Measurements from ENCODE around the gene ASIC1.

ASIC1 gene

DNA sequence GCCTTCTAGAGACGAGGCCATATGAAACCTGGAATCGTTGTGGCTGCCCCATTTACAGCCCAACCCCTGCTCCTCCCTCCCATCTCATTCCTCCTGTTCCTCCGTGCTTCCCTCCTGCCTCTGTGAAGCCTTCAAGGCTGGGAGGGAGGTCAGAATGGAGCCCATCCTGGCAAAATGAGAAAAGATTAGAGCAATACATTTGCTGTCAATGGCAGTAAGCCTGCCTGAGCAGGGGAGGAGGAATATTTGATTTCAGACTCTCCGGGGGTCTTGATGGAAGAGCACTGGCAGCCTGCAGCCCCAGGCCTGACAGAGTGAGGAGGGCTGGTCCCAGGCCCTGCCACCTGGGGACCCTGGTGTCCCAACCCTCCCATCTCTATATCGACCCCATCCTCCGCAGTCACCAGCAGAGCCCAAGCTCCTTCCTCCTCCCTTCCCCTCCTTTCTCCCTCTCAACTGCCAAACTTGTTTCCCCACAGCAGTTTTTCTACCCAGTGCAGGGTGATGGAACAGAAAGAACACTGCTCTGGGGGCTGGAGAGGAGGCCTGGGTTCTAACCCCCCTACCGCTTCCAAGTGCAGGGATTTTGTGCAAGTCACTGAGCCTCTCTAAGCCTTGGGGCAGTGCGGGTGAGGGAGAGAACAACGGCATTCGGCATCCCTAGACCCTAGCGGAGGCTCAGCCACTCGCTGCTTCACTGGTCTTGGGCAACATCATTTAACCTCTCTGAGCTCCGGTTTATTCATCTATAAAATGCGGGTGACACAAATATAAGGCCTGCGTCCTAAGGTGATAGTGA lies 16.1 kb upstream of the ASIC1 start:
- no peak for DNase-seq

DNA sequence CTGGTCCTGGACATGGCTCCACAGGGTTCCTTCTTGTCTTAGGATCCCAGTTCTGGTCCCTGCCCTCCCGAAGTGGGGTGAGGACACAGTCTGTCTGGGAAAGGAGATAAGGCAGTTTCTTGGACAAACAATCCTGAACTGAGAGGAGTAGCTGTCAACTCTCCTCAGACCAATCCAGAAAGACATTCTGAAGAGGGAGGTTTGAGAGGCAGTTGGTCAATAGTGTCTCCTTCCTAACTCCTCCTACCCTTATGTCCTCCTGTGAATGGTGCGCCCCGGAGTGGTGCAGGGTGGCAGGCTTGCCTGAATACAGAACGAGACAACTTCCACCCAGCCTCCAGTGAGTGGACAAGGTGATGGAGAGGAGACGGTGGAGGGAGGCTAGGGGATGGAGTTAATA lies 15.4 kb upstream of the ASIC1 start:
- DNase-seq, result no peak

DNA sequence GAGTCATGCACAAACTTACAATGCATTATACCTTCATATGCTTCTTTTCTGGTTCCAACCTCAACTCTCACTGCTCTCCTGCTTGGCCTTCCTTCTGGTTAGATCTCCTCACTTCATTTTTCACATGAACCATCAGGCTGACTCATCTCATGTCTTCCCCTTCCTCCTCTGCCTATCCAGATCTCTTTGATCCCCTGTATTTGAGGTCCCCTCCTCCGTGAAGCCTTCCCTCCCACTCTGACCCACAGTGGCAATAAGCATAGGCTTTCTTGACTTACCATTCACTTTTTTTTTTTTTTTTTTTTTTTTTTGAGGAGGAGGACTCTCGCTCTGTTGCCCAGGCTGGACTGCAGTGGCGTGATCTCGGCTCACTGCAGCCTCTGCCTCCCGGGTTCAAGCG lies 14.7 kb upstream of the ASIC1 start:
- no peak for DNase-seq

DNA sequence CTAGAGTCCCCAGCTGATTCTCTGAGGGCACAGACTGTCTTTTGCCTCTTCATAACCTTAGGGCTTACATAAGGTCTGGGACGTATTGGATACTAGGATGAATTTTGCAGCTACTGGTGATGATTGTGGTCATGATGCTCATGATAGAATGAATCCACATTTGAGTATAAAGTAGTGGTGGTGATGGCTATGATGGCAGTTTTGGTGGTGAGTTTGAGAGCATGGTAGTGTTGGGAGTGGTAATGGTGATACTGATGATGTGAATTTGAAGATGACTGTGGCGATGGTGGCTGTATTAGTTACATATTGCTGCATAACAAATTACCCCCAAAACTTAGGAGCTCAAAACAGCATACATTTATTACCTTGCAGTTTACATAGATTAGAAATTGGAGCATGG lies 14.1 kb upstream of the ASIC1 start:
- DNase-seq, result no peak

DNA sequence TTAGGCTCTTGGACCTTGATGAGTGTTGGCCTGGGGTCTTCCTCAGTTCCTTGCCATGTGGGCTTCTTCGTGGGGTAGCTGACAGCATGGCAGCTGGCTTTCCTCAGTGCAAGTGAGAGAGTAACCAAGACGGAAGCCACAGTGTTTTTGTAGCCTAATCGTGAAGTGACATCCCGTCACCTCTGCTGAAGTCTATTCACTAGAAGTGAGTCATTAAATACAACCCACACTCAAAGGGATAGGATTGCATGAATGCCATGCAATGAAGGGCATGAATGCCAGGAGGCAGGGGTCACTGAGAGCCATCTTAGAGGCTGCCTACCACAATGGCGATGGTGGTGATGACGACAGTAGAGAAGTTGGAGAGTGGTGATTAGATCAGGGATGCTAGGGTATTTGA lies 13.5 kb upstream of the ASIC1 start:
- DNase-seq, result no peak

DNA sequence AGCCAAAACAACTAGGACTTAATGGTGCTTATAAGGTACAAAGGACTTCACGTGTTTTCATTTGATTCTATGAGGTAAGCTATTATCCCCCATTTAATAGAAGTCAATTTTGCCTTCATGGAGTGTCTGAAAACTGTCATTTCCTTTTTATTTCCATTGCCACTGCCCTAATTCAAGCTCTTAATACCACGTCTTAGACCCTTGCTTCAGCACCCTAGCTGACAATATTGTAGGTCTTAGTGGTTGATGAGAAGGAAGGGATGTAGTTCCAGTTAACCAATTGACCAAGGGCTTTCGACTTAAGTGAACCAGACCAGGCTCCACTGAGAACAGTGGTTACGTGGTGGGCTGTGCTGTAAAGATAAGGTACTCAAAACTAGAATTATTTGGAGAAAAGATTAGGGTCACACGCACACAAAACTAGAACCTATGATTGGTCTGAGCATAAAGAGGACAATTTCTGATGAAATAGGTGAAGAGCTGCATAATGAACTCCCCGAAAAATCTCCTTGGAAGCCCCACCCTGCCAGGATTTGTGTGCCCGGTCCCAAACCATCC lies 9.6 kb upstream of the ASIC1 start:
- DNase-seq, result no peak

DNA sequence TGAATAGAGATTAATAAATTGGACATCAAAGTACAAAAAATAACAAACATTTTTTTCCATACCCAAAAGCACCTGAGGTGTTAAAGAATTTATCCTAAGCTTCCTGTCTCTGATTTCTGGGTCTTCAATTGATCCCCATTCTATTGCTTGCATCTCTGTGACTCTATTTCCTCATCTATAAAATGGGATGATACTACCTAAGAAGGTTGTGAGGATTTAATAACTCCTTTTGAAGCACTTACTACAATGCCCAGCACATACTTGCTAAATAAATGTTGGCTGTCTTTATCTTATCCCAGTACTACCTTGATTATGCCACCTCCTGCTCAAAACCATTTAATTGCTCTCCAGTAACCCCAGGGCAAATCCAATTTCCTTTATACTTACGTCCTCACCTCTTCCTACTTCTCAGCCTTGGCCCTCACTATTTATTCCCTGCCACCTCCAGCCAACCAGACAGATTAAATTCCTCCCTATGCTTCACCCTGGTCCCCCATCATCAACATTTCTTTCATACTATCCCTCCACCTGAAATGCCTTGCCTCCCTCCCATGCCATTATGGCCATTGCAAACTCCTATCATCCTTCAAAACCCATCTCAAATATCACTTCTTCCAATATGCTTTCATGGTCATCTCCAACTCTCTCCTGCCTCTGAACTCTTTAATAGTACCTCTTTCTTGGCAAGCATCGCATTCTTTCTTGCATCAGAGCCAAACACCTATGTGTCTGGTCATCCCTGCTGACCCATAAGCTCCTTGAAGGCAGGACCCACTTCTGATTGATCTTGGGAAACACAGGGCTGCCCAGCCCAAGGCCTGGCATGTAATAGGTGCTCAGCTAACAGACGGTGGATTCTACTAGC lies 7.9 kb upstream of the ASIC1 start:
- no peak for DNase-seq

DNA sequence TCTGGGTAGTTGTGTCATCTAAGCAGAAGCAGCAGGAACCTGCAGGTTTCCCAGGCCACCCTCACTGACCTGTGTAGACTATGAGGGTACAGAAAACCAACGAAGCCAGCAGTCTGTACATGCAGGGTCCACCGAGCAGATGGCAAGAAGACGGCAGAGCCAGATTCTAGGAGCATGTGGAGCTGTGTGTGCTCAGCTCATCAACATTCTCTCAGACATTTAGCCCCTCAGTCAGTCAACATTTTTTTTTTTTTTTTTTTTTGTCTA lies 7.3 kb upstream of the ASIC1 start:
- DNase-seq, result no peak

DNA sequence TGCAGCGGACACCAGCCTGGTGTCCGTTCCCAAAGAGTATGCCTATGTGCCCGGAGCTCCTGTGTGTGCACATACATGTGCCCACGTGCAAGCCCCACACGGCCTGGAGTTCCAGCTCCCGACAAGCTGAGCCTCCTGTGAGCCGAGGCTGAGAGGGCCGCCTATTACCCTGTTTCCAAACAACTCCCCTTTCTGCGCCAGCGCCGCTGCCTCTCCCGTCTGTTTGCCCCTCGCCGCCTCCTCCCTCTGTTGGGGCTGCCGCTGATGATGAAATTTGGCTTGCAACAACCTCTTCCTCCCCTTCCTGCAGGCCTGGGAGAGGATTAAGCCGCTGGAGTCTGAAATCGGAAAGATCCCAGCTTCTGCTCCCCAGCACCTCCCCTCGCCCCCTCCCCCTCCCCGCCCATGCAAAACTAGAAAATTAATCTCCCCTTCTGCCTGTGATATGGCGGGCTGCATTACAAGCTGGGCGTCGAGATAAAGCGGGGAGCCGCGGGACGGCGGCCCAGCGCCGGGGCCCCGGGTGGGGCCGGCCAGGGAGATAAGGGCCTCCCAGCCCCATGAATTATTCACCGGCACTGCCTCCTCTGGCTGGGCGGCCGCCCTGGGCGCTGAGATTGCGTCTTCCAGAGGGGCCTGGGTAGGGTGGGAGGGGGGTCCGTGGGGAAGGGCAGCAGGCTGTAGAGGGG lies 6.8 kb upstream of the ASIC1 start:
- DNase-seq, result no peak

DNA sequence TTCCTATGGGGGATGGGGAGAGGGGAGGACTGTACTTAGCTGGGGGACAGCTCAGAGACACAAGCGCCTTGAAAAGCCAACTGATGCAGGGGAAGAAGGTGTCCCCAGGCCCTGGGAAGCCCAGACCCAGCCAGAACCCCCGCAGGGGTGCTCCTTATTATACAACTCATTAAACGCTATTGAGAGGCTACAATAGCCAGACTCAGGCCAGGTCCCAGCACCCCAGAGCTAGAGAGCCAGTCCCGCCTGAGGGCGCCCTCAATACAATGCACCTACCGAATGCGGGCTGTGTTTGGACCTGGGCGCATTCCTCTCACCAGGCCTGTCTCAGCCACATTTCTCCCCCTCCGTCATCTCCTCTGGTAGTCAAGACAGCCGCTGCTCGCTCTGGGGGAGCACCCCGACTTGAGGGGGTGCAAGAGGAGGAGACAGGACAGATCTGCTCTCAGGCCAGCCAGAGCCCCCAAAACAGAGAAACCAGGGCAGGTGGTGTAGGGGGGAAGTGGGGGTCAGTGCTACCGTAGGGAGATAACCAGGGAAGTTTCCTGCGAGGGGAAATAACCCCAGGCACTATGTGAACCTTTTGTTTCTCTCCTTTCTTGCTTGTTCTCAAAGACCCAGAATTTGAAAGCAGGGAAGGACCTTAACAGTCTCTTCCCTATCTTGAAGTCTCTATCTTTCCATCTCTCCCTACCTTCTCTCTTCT lies 6.1 kb upstream of the ASIC1 start:
- DNase-seq, result no peak

DNA sequence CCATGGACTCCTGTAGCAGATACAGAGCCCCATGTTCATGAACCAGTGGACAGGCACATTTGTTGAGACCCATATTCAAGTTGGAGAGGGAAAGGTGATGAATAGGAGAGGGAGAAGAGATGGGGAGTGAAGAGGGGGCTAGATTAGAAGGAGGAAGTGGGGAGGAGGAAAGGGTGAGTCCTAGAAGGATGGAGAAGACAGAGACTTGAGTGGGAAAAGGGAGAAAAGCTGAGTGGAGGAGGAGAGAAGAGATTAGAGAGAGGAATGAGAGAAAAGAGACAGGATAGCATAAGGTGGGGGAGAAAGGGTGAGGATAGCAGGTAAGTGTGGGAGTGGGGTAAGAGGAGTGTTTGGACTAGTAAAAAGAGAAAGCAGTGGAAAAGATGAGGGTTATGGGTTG lies 4.9 kb upstream of the ASIC1 start:
- no peak for DNase-seq

DNA sequence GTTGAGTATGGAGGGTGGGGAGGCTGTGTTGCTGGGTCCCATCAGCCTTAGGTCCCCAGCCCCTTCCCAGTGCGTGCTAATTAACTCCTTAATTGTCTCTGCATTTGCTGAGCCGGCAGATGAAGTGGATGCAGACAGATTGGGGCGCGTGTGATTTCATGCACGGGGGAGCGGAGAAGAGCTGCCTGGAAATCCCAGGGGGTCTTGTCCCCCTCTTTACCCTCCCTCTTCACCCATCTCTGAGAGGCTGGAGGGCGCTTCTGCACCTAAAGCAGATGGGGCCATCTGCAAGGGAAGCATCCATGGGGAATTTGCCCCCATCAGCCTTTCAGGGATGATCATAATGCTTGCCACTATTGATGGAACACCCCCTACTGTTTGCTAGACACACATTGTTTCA lies 4.4 kb upstream of the ASIC1 start:
- DNase-seq, result no peak

DNA sequence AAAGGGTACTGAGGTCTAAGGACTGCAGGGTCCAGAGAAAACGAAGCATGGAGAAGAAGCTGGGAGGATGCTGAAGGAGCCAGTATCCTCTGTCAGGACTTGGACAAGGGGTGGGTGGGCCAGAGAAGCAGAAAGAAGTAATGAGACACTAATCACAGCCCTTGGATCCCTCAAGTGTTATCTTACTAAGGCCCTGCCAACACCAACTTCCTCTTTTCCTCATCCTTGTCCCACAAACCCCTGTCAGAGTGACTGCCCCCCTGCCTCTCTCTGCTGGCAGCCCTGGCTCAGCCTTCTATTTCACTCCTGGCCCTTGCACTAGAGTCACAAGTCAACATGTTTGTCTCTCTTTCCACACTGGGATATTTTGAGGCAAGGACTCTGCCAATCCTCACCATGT lies 3.8 kb upstream of the ASIC1 start:
- no peak for DNase-seq

DNA sequence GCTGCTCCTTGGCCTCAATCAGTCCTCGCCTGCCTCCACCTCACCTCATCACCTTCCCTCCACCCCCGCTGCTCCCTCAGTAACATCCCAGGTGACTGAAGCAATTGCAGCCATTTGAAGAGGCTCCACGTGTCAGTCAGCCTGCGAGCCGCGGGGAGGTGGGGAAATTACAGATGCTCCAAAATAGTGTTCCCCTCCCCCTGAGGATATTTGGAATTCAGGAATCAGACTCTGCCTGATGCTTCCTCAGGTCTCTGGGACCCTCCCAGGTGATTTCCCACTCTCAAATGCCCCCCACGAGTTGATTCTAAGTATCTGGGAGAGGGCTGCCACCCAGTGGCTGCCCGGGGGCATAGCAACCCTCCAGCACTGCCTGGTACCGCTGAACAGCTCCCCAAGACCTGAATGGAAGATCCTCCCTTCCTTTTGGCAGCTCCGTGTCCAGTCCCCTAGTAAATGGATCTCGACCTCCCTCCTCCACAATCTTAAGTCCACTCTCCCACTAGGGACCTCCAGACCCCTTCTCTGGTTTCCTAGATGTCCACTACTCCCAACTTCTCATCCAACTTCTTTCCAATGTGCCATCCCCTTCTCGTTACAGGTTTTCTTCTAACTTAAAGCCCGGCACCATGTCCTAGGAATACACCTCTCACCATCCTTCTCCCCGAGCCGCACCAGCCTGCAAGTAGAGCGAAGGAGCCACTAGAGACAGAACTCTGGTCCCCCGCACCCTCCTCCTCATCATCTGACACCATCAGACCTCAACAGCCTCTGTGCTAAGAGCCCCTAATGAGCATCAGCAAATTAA lies 1.4 kb upstream of the ASIC1 start:
- DNase-seq, result peak in 9 of 14 donors; percentile 27 to 65 (median 42)

DNA sequence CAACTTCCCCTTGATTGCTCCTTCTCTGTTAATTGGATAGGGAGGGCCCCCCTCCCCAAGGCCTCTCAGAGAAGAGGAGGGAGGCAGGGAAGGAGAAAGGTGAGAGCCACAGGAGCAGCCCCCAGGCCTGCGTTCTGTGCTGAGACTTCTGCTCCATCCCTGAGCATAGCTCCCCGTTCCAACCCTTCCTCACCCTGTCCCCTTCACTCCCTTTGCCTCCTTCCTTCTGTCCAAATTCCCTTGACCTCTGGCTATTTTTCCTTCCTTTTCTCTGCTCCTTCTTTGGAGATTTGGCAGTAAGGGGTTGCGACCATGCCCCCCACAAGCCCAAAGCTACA lies 788 bp upstream of the ASIC1 start:
- peak in 2 of 14 donors; percentile 40 to 65 for DNase-seq

DNA sequence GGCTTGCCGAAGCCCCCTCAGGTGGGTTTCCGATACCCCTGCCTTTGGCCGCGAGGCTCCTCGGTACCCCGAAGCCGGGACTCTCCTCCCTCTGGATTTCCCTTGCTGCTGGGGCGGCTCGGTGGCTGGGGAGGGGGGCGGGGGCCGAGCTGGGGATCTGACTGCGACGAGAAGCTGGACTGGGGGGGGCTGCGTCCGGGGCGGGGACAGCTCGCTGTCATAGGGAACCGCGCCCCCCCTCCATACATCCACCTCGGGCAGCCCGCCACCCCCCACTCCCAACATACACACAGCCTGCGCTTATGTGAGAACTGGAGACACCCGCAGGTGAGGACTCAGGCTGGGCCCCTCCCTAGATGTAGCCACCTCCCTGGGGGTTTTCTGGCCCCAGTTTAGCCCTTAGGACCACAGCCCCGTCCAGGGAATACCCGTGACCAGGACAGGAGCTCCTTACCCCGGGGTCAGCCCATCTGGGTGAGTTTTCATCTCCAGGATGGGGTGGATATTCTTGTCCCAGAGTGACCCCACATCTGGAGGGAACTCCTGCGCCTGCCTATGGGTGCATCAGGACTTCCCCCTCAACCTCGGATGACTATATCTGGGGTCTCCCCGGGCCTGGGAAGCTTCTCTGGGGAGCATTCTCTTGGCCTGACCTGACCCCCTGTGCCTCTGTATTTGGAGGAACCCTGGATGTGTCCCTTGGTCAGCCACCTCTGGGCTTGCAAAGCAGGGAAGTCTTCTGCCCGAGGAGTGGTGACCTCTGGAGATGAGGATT lies 687 bp downstream of the ASIC1 start:
- DNase-seq, result peak in 2 of 14 donors; percentile 30 to 48

DNA sequence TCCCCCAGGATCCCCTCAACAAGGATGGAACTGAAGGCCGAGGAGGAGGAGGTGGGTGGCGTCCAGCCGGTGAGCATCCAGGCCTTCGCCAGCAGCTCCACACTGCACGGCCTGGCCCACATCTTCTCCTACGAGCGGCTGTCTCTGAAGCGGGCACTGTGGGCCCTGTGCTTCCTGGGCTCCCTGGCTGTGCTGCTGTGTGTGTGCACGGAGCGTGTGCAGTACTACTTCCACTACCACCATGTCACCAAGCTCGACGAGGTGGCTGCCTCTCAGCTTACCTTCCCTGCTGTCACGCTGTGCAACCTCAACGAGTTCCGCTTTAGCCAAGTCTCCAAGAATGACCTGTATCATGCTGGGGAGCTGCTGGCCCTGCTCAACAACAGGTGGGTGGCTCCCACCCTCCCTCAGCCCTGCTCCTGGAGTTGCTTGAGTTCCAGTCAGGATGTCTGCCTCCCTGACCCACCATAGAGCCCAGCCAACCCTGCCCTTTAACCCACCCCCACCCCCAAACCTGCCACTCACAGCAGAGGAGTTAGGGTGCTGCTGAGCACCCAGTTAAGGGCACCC lies 1.4 kb downstream of the ASIC1 start:
- DNase-seq, result peak in 1 of 14 donors; percentile 17

DNA sequence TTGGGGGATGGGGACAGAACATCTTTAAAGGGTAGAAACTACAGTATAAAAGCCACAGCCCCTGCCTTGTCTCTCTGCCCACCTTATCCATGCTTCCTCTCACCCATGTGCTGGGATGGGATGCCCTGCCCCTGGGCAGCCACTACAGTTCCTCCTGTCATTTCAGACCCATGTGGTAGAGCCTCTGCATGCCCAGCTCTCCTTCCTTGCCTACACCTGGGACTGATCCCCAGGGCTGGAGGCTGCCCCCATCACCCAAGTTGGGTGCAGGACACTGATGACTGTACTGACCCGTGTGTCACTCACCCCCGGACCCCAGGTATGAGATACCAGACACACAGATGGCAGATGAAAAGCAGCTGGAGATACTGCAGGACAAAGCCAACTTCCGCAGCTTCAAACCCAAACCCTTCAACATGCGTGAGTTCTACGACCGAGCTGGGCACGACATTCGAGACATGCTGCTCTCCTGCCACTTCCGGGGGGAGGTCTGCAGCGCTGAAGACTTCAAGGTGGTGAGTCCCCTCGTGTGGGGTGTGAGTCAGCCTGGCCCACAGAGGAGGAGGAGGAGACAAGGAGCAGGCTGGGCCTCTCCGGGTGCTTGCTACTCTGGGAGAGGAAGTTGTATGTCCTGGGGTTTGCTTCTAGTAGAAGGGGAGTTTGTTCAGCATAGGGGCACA lies 2.2 kb downstream of the ASIC1 start:
- no peak for DNase-seq

DNA sequence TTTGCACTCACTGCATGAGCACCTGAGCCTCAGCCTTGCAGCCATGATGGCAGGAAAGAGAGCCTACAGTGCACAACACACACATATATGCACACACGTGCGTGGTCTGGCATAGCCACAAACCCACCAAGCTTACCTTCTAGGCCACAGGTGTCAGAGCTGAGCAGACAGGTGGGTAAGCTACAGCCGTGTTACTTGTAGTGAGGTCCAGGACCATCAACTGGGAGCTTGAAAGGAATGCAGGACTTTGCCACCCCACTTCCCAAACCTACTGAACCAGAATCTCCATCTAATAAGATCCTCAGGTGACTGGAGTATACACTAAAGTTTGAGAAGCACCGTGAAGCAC lies 2.7 kb downstream of the ASIC1 start:
- no peak for DNase-seq

DNA sequence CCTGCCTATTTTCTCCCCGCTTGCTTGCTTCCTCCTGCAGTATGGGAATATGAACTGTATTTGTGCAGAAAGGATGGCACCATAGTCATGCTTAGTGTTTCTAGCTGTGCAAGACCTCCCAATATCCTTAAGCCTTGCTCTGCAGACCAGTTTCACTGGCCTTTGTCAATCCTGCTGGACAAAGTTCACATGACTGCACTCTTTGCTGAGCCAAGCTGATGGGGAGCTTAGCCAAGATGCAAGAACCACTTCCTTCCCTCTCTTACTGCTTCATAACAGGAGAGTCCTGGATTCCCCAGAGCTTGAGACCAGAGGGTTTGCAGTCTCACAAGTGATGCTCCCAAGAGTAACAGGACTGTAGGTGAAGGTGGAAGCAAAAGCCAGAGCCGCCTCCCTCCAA lies 3.8 kb downstream of the ASIC1 start:
- no peak for DNase-seq
